Posterior vena cava (tissue), 2 donors: ENCODE data around the gene PEX10. TPM values are rescaled to one million over a fixed set of nuclear protein-coding genes. Genes with fewer than 3 reads are reported as not detected.

Experiments
- DNase-seq: peaks from one replicate; pipeline ENCODE4 v3.0.0-alpha.2; 2020; ENCODE audit warnings: low spot score
- intact Hi-C, 2 donors: fragments of 100-400 bp; cut with DNase I; formaldehyde crosslinking; loops; one replicate each; pipeline versions ENCODE4 v1.14.1 to v1.14.2; 2022 to 2023
- total RNA-seq, 2 donors: library from RNA; stranded (reverse); fragmentation: NEBNext Ultra II Directional; extraction: Animal tissue kit (Norgen Biotek cat#: 25700); gene quantifications; one replicate each; pipeline ENCODE4 v1.2.1, GENCODE V29; 2021
- donor health status: DM: yes; HTN: yes; CAD: no.
- donor health status: DM: yes; HTN: yes; CAD: no.

Gene PEX10
- total RNA-seq, 2 donors from 2014 or later, result 10.9 to 13.1 TPM

GRCh38 chr1:2372551-2373490 is 39.5 kb downstream of the PEX10 start:
- peak; percentile 78 for DNase-seq
- intact Hi-C loops, result loop anchor here (5.0 kb wide), 2 partner anchors 36 to 46 kb away; no protein-coding TSS in a partner anchor

GRCh38 chr1:2368053-2368744 is 44.2 kb downstream of the PEX10 start:
- intact Hi-C loops, result no loop called here
- peak; percentile 30 for DNase-seq

- DNase-seq, result no peak
- intact Hi-C loops, result no loop called here
Observed at GRCh38 chr1:2363847-2364513, 48.4 kb downstream of the PEX10 start.

GRCh38 chr1:2360588-2361364 is 51.6 kb downstream of the PEX10 start:
- peak; percentile 37 for DNase-seq
- intact Hi-C loops, result no loop called here

- intact Hi-C loops, result no loop called here
- peak; percentile 66 for DNase-seq
Observed at GRCh38 chr1:2358651-2359640, 53.4 kb downstream of the PEX10 start.

GRCh38 chr1:2358072-2358471 is 54.3 kb downstream of the PEX10 start:
- intact Hi-C loops, result no loop called here
- DNase-seq, result peak; percentile 58

- DNase-seq, result peak; percentile 70
- intact Hi-C loops, result no loop called here
Observed at GRCh38 chr1:2356911-2357845, 55.2 kb downstream of the PEX10 start.

- intact Hi-C loops, result no loop called here
- DNase-seq, result peak; percentile 70
Observed at GRCh38 chr1:2356401-2356800, 56.0 kb downstream of the PEX10 start.

- intact Hi-C loops, result no loop called here
- DNase-seq, result peak; percentile 66
Observed at GRCh38 chr1:2355373-2356261, 56.7 kb downstream of the PEX10 start.

GRCh38 chr1:2354511-2355372 is 57.6 kb downstream of the PEX10 start:
- intact Hi-C loops, result no loop called here
- peak; percentile 59 for DNase-seq

Other genes starting within 250 kb of the PEX10 start
- gene FAAP20, start 217.8 kb downstream of the PEX10 start, total RNA-seq, result 10 to 100 TPM; 50.7 to 52.9 TPM
- 100 to 1,000 TPM; 104 to 111 TPM for gene SKI, start 184.2 kb downstream of the PEX10 start, total RNA-seq
- gene MORN1, start 21.0 kb downstream of the PEX10 start, total RNA-seq, result 1 to 10 TPM; 3.8 to 5.5 TPM
- gene RER1, start 20.7 kb downstream of the PEX10 start, total RNA-seq, result 100 to 1,000 TPM in 1 of 2 donors, 10 to 100 TPM in 1; 93.7 to 101 TPM
- gene PLCH2, start 63.7 kb upstream of the PEX10 start, total RNA-seq, result 1 to 10 TPM in 1 of 2 donors, under 1 TPM in 1; 0.33 to 1.0 TPM
- gene PANK4, start 114.0 kb upstream of the PEX10 start, total RNA-seq, result 10 to 100 TPM; 17.4 to 18.6 TPM
- under 1 TPM; 0.24 to 0.32 TPM for gene HES5, start 117.7 kb upstream of the PEX10 start, total RNA-seq
- 10 to 100 TPM; 37.7 to 63.6 TPM for gene TNFRSF14, start 143.8 kb upstream of the PEX10 start, total RNA-seq
- 10 to 100 TPM; 11.4 to 12.2 TPM for gene PRXL2B, start 174.2 kb upstream of the PEX10 start, total RNA-seq
- 1 to 10 TPM in 1 of 2 donors, under 1 TPM in 1; 0.57 to 1.8 TPM for gene MMEL1, start 220.5 kb upstream of the PEX10 start, total RNA-seq